DMS53 (cell line): ENCODE measurements around the gene PDZRN3.
"Not testable (repeated sequence)": the region's sequence is repeated elsewhere in the genome, so short reads cannot be mapped to it uniquely, and the experiment has no call there.

Experiments used
- DNase-seq: peaks from one replicate; lab custom pipeline; 2025; lab: John Stamatoyannopoulos, UW

Gene PDZRN3

DNA sequence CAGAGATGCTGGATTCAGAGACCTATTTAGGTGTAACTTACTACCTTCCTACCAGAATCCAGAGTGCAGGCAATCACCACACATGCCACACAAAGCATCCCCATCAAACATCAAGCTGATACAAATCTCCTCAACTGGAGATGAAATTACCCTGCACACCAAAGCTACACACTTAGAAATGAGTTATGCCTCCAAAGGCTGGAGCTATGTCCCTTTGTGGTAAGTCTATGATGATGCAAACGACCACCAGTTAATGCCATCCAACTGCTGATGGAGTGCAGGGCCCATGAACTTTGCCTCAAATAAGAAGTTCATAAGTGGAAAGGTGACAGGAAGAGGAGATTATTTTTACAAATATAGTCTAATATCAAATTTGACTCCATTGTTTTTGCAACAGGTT, 38.1 kb downstream of the PDZRN3 start:
- DNase-seq, result peak; percentile 17

DNA sequence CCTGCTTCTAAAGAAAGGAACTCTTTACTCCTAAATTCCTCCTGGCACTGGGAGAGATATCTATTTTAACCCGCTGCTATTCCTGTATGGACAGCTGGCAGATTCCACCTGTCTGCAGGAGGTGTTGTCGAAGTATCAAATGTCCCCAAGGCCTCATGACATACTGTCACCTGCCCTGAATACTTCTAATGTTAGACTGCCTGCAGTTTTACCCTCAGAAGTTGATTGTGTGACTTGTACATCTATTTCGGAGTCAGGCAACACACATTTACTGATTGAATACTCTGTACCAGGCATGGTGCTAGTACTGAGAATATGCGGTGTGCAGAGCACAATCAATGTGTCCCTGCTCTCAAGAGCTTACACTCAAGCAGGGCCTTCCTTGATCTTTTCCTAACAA, 38.6 kb downstream of the PDZRN3 start:
- peak; percentile 67 for DNase-seq

DNA sequence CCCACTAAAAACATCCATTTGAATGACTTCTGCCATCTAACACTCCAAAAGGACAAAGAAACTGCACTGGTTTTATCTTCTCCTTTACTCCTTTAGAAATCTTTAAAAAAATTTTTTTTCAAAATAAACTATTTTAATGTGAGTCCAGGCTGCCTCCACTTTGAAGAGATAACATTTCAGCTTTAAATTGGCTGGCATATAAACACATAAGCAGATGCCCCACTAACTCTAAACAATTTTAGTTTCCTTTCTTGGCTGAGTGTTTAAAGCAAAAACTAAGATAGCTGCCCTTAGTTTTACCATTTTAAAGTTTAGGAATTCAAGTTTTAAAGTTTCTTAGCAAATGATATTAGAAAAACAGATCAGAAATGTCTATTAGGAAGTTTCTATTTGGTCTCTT, 39.9 kb downstream of the PDZRN3 start:
- DNase-seq, result no peak

GRCh38 chr3:73582535-73582934, 42.2 kb downstream of the PDZRN3 start:
- DNase-seq, result no peak

GRCh38 chr3:73581134-73581846, 43.5 kb downstream of the PDZRN3 start:
- DNase-seq, result no peak

DNA sequence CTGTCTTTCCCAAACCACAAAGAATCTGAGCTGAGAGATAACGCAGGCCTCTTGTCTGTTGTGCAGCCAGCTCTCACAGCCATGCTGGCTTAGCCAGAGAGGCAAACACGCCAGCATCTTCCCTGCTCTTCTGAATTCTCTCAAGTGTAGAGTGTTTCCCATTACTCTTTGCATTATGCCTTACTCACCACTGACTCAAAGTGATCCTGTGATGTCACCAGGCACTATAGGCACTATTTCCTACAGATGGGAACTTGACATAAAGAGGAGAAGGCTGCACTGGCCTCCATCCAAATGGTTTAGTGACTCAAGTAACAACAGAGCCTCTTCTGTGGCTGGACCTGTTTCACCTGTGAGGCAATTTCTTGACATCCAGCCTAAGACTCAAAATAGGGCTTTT, 44.4 kb downstream of the PDZRN3 start:
- DNase-seq, result peak; percentile 66

GRCh38 chr3:73577704-73578103, 47.0 kb downstream of the PDZRN3 start:
- no peak for DNase-seq

GRCh38 chr3:73576999-73577461, 47.7 kb downstream of the PDZRN3 start:
- DNase-seq, result peak; percentile 28

DNA sequence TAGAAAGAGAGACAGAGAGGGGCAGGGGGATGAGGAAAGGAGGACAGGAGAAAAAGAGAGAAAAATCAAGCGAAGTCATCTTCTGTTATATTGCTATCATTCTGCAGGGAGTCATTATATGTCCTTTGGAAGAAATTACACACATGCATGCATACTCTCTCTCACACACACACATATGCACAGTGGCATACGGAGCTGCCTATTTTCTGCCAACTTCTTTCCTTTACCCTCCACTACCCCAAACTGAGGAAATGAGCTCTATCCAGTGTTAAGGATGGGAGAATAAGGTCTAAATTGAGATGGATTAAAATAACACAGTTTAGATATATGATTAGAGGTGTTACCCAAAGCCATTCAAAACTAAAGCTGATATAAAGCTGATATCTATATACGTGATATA, 48.8 kb downstream of the PDZRN3 start:
- no peak for DNase-seq

DNA sequence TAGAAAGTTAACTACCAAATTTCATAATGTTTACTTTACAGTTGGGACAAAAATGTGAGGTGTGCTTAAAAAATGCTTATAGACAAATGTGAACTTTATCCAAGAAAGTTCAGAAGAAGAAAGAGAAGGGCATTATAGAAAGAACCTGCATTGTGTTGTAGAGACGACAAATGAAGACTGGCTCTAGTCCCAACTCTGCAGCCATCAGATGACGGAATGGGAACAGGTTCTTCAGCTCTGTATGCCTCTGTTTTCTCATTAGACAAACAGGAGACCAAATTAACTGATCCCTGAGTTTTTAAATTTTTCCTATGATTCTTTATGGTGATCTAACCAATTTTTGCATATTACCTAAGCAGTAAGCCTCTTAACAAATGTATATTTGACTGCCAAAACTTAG, 49.2 kb downstream of the PDZRN3 start:
- no peak for DNase-seq

- DNase-seq, result no peak
These were observed 51.5 kb downstream of the PDZRN3 start for GRCh38 chr3:73573204-73573603.

DNA sequence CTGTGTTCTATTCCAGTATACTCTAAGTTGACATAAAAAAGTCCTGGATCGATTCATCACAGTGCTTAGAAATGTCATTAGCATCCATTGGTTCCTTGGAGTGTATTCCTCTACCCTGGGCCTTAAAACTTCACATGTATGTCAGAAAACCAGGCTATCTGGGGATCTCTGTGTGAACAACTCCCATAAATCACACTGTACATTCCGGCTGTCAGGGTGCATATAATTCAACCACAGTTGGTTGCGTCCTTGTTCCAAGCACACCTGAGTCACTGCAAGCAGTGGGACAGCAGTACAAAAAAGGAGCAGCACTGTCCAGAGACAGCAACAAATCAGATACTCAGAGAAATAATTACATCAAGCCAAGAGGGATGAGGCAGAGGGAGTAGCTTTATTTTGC, 52.4 kb downstream of the PDZRN3 start:
- peak; percentile 1 for DNase-seq

- DNase-seq, result peak; percentile 40
These were observed 53.4 kb downstream of the PDZRN3 start for GRCh38 chr3:73571238-73571794.

GRCh38 chr3:73569246-73569760, 55.4 kb downstream of the PDZRN3 start:
- no peak for DNase-seq

- no peak for DNase-seq
These were observed 56.3 kb downstream of the PDZRN3 start for GRCh38 chr3:73568371-73568862.

GRCh38 chr3:73565374-73565773, 59.4 kb downstream of the PDZRN3 start:
- DNase-seq, result not testable (repeated sequence)

DNA sequence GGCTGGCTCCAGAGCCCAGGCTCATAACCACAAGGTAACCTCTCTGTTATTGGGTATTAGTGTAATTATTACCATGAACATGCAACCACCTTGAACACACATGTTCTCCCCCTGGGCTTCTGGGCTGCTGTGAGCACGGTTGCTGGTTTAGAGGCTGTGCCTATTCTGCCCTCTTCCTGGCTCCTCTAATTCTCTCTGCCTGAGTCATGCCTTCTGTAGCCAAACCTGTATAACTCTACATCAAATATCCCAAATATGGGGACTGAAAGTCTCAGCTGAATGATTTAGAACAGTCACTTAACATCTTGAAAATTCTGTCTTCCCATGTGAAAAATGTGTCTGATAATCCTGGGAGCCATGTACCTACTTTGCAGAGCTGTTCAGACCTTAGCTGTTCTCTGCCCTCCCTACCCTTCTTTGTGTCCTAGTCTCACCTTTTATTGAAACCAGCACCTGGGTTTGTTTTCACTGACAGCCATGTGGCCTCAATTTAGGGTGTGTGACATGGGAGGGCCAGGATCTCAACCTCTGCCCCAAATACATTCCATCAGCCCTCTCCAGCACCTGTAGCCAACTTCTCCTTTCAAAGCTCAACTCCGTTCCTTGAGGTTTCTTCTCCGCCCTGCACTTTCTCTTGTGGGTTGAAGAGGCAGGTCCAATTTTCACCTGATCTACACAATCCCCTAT, 60.7 kb downstream of the PDZRN3 start:
- DNase-seq, result peak; percentile 1

DNA sequence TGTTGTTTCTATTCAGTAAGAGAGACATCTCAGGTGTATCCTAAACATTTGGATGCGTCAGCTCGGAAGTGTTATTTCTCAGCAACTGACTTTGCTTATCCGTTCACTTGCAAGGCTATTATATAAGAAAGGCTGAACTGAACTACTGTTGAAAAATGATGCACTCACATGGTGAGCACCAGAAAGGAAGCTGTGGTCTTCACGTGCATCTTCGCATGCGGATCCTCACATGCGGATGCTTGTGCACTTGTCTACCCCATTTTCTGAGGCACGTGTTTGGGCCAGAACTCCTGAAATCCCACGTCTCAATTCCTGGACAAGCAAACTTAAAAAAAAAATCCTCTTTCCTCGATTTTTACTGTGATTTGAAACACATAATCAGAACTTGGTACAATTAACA, 63.2 kb downstream of the PDZRN3 start:
- DNase-seq, result no peak

GRCh38 chr3:73559749-73560148, 65.0 kb downstream of the PDZRN3 start:
- DNase-seq, result peak; percentile 2

GRCh38 chr3:73558727-73559075, 66.0 kb downstream of the PDZRN3 start:
- DNase-seq, result peak; percentile 5

DNA sequence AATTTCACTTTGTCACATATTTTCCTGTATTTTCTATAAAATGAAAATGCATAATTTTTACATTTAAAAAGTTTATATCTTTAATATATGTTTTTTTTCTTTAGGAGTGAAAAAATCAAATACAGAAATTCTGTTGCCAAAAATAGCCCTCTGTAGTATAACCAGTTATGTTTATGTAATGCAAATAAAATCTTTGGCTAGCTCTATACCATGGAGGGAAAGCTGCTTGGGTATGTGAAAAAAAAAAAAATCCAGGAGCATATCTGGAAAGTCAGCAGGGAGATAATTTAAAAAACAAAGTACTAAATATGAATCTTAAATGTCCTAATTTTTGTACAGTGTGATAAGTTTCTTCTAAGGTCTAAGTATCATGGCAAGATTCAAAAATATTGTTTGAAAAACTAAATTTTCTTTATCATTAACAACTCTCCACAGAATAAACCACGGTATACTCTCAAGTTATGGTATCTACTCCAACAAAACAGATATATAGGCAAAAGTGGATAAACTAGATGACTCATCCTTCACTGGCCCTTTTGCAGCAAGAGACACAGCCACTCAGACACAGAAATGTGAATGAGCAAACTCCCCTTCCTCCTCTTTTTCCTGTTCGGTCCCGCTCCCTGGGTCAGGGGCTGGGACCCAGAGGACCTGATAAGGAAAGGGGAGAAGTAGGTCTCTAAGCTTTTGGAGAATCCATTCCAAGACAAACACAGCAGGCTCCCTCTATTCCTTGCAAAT, 66.6 kb downstream of the PDZRN3 start:
- peak; percentile 36 for DNase-seq
